Mesenchymal stem cell (in vitro differentiated cells and primary cell): ENCODE data around the gene ZBTB3.

Experiments used
- DNase-seq: peaks from one replicate; pipeline ENCODE4 v3.0.0-alpha.2; 2013
- H2AFZ ChIP-seq: one replicate; pipeline ENCODE4 v1.6.1; 2013; ENCODE audit warnings: low read depth, mild to moderate bottlenecking, control low read depth, inconsistent platforms, low read length, moderate library complexity
- H2AK5ac ChIP-seq: 2 replicates; pipeline ENCODE4 v1.6.1; 2013; ENCODE audit warnings: low read length, moderate library complexity, mild to moderate bottlenecking, inconsistent platforms; ENCODE audit not compliant: severe bottlenecking
- H2BK120ac ChIP-seq: one replicate; pipeline ENCODE4 v1.6.1; 2013; ENCODE audit warnings: low read depth, mild to moderate bottlenecking, inconsistent platforms, low read length, moderate library complexity
- H2BK12ac ChIP-seq, 2 experiments: one replicate each; pipeline ENCODE4 v1.6.1; 2013; ENCODE audit warnings: inconsistent platforms in 2 of 2, low read length in 2 of 2, mild to moderate bottlenecking in 2 of 2, moderate library complexity in 2 of 2, control low read depth in 1 of 2
- H2BK15ac ChIP-seq: one replicate; pipeline ENCODE4 v1.6.1; 2013; ENCODE audit warnings: mild to moderate bottlenecking, low read depth, inconsistent platforms; ENCODE audit not compliant: poor library complexity, severe bottlenecking
- H2BK5ac ChIP-seq: 2 replicates; pipeline ENCODE4 v1.6.1; 2013; ENCODE audit warnings: low read depth, mild to moderate bottlenecking, low read length, control low read depth, inconsistent platforms; ENCODE audit not compliant: poor library complexity, severe bottlenecking
- H3K14ac ChIP-seq, 2 experiments: one replicate each; pipeline ENCODE4 v1.6.1; 2013; ENCODE audit warnings: inconsistent platforms in 2 of 2, low read length in 2 of 2, control low read depth in 1 of 2, mild to moderate bottlenecking in 1 of 2, moderate library complexity in 1 of 2
- H3K18ac ChIP-seq, 2 experiments: one replicate each; pipeline ENCODE4 v1.6.1; 2013; ENCODE audit warnings: inconsistent platforms in 2 of 2, low read length in 2 of 2, control low read depth in 1 of 2, low read depth in 1 of 2, mild to moderate bottlenecking in 1 of 2
- H3K23ac ChIP-seq, 2 experiments: one replicate each; pipeline ENCODE4 v1.6.1; 2013; ENCODE audit warnings: inconsistent platforms in 2 of 2, low read length in 2 of 2, mild to moderate bottlenecking in 2 of 2, moderate library complexity in 2 of 2, control low read depth in 1 of 2
- H3K27ac ChIP-seq: 2 replicates; pipeline ENCODE4 v1.5.1; 2013; ENCODE audit warnings: mild to moderate bottlenecking, moderate library complexity, low read length, control low read depth, inconsistent platforms; ENCODE audit not compliant: poor library complexity, severe bottlenecking
- H3K27me3 ChIP-seq, 2 experiments: 2 replicates each; pipeline versions ENCODE4 v1.6.1 to v1.7.0; 2013; ENCODE audit warnings: low read length in 2 of 2, mild to moderate bottlenecking in 2 of 2, moderate library complexity in 2 of 2, control low read depth in 1 of 2, inconsistent platforms in 1 of 2; ENCODE audit not compliant: control insufficient read depth in 1 of 2, insufficient read depth in 1 of 2
- H3K36me3 ChIP-seq, 2 experiments: 2 replicates each; pipeline versions ENCODE4 v1.6.1 to v1.7.0; 2013; ENCODE audit warnings: low read length in 2 of 2, control low read depth in 1 of 2, inconsistent platforms in 1 of 2, low read depth in 1 of 2, mild to moderate bottlenecking in 1 of 2; ENCODE audit not compliant: insufficient read depth in 2 of 2, control insufficient read depth in 1 of 2
- H3K4ac ChIP-seq, 2 experiments: one replicate each; pipeline ENCODE4 v1.6.1; 2013; ENCODE audit warnings: inconsistent platforms in 2 of 2, low read length in 2 of 2, mild to moderate bottlenecking in 2 of 2, moderate library complexity in 2 of 2, control low read depth in 1 of 2, low read depth in 1 of 2
- H3K4me1 ChIP-seq: 2 replicates; pipeline ENCODE4 v1.6.1; 2013; ENCODE audit warnings: low read depth, low read length, control low read depth; ENCODE audit not compliant: control insufficient read depth, insufficient read depth
- H3K4me2 ChIP-seq: 2 replicates; pipeline ENCODE4 v1.6.1; 2013; ENCODE audit warnings: low read length, mild to moderate bottlenecking, inconsistent platforms; ENCODE audit not compliant: poor library complexity, severe bottlenecking
- H3K4me3 ChIP-seq, 2 experiments: 2 replicates each; pipeline versions ENCODE4 v1.5.1 to v1.7.0; 2013; ENCODE audit warnings: low read length in 2 of 2, mild to moderate bottlenecking in 2 of 2, control low read depth in 1 of 2, low read depth in 1 of 2; ENCODE audit not compliant: insufficient read depth in 1 of 2
- H3K79me1 ChIP-seq: replicated peaks from 2 replicates; pipeline ENCODE4 v1.6.1; 2013; ENCODE audit warnings: mild to moderate bottlenecking, control low read depth, low read length, inconsistent platforms; ENCODE audit not compliant: poor library complexity, severe bottlenecking
- H3K9ac ChIP-seq: 2 replicates; pipeline ENCODE4 v1.7.0; 2013; ENCODE audit warnings: mild to moderate bottlenecking, low read length, moderate library complexity
- H3K9me3 ChIP-seq: 2 replicates; pipeline ENCODE4 v1.7.0; 2013; ENCODE audit warnings: mild to moderate bottlenecking, low read length; ENCODE audit not compliant: control insufficient read depth
- H4K8ac ChIP-seq: one replicate; pipeline ENCODE4 v1.6.1; 2013; ENCODE audit warnings: inconsistent platforms, mild to moderate bottlenecking, low read length, moderate library complexity
- H4K91ac ChIP-seq: one replicate; pipeline ENCODE4 v1.6.1; 2013; ENCODE audit warnings: mild to moderate bottlenecking, low read length, inconsistent platforms
- WGBS: methylation state at CpG from one replicate; pipeline ENCODE4 v1.1.7; 2013; ENCODE audit warnings: mixed read lengths; 5-methylcytosine and 5-hydroxymethylcytosine counted together

ZBTB3 gene

GRCh38 chr11:62727165-62727871 lies 26.6 kb downstream of the ZBTB3 start, which contains the start of gene HNRNPUL2:
Gene HNRNPUL2, minus strand, starts transcription at chr11:62727457. Its CDS starts 301 bp downstream, at chr11:62727156.
- Histone ChIP-seq H3K18ac (peak within 1 kb of the TSS; percentile 99 to 100), H2BK12ac (peak within 1 kb of the TSS in 1 of 2 experiments; percentile 78), H4K8ac (peak within 1 kb of the TSS; percentile 100), H3K36me3 (peaks cover 15 to 25% of the 10 kb centered on the region in 2 experiments), H3K27ac (peak within 1 kb of the TSS; percentile 99), H3K27me3 (no peaks in the 10 kb centered on the region), H4K91ac (peak within 1 kb of the TSS; percentile 94), H3K4me3 (peak within 1 kb of the TSS; percentile 97 to 100), H3K79me1 (peaks cover 4% of the 10 kb centered on the region), H3K4me2 (peak within 1 kb of the TSS; percentile 99), H3K9ac (peak within 1 kb of the TSS; percentile 98), H2AK5ac (peak within 1 kb of the TSS; percentile 60), H3K14ac (peak within 1 kb of the TSS; percentile 89 to 94), H3K9me3 (no peaks in the 10 kb centered on the region), H2BK120ac (peak within 1 kb of the TSS; percentile 71), H3K4me1 (peaks cover 7% of the 10 kb centered on the region), H3K4ac (peak within 1 kb of the TSS; percentile 89 to 99), H2AFZ (peak within 1 kb of the TSS; percentile 78), H2BK15ac (peak within 1 kb of the TSS; percentile 97), H3K23ac (peak within 1 kb of the TSS; percentile 98 to 99), H2BK5ac (peak within 1 kb of the TSS; percentile 92)
- DNase-seq: peak; percentile 99
- under 1% methylated on average over 57 of the region's 72 CpGs for WGBS

GRCh38 chr11:62726915-62727164 lies 27.1 kb downstream of the ZBTB3 start:
- peak overlapping the region; percentile 27 for H2BK120ac ChIP-seq
- H3K23ac ChIP-seq: peak overlapping the region in 1 of 2 experiments; percentile 75
- H3K9me3 ChIP-seq: no peaks in the 10 kb centered on the region
- peak overlapping the region; percentile 86 for H4K8ac ChIP-seq
- H2AFZ ChIP-seq: peak overlapping the region; percentile 71
- H2BK15ac ChIP-seq: peak overlapping the region; percentile 64
- H3K79me1 ChIP-seq: peaks cover 5% of the 10 kb centered on the region
- H3K18ac ChIP-seq: peak overlapping the region; percentile 97 to 100
- H3K27ac ChIP-seq: peak overlapping the region; percentile 39
- peaks cover 8% of the 10 kb centered on the region for H3K4me1 ChIP-seq
- peak overlapping the region; percentile 98 for H3K9ac ChIP-seq
- peak overlapping the region; percentile 94 for H4K91ac ChIP-seq
- peak overlapping the region; percentile 97 to 100 for H3K4me3 ChIP-seq
- H3K36me3 ChIP-seq: peaks cover 17 to 30% of the 10 kb centered on the region in 2 experiments
- H2BK12ac ChIP-seq: no peak overlapping the region
- H3K27me3 ChIP-seq: no peaks in the 10 kb centered on the region
- no peak overlapping the region for H2AK5ac ChIP-seq
- peak overlapping the region; percentile 89 to 94 for H3K14ac ChIP-seq
- DNase-seq: no peak
- peak overlapping the region; percentile 88 to 99 for H3K4ac ChIP-seq
- WGBS: under 1% methylated on average over 37 of the region's 37 CpGs
- H2BK5ac ChIP-seq: peak overlapping the region; percentile 92
- peak overlapping the region; percentile 87 for H3K4me2 ChIP-seq

GRCh38 chr11:62726156-62726914 lies 27.6 kb downstream of the ZBTB3 start:
- H2BK15ac ChIP-seq: peak overlapping the region; percentile 64
- H4K8ac ChIP-seq: peak overlapping the region; percentile 86
- peak overlapping the region; percentile 97 to 100 for H3K18ac ChIP-seq
- H4K91ac ChIP-seq: peak overlapping the region; percentile 94
- H3K27ac ChIP-seq: peak overlapping the region; percentile 60
- H3K9ac ChIP-seq: peak overlapping the region; percentile 98
- H3K4me1 ChIP-seq: peaks cover 9% of the 10 kb centered on the region
- H3K4me3 ChIP-seq: peak overlapping the region; percentile 97 to 100
- H2AK5ac ChIP-seq: peak overlapping the region; percentile 22
- H3K27me3 ChIP-seq: no peaks in the 10 kb centered on the region
- peak overlapping the region; percentile 71 for H2AFZ ChIP-seq
- peak overlapping the region; percentile 98 to 99 for H3K23ac ChIP-seq
- peak overlapping the region; percentile 87 for H3K4me2 ChIP-seq
- peak overlapping the region in 1 of 2 experiments; percentile 78 for H2BK12ac ChIP-seq
- peak overlapping the region; percentile 88 to 99 for H3K4ac ChIP-seq
- under 1% methylated on average over 51 of the region's 51 CpGs for WGBS
- DNase-seq: no peak
- H2BK5ac ChIP-seq: peak overlapping the region; percentile 92
- H2BK120ac ChIP-seq: peak overlapping the region; percentile 27
- peak overlapping the region; percentile 89 to 94 for H3K14ac ChIP-seq
- peaks cover 5% of the 10 kb centered on the region for H3K79me1 ChIP-seq
- peaks cover 14 to 34% of the 10 kb centered on the region in 2 experiments for H3K36me3 ChIP-seq
- no peaks in the 10 kb centered on the region for H3K9me3 ChIP-seq

GRCh38 chr11:62725646-62726045 lies 28.3 kb downstream of the ZBTB3 start:
- H2AFZ ChIP-seq: no peak overlapping the region
- under 1% methylated on average over 7 of the region's 7 CpGs for WGBS
- H2BK15ac ChIP-seq: no peak overlapping the region
- H3K4ac ChIP-seq: no peak overlapping the region
- no peak overlapping the region for H3K18ac ChIP-seq
- H3K36me3 ChIP-seq: peaks cover 12 to 36% of the 10 kb centered on the region in 2 experiments
- H3K27ac ChIP-seq: peak overlapping the region; percentile 23
- no peak overlapping the region for H2AK5ac ChIP-seq
- no peaks in the 10 kb centered on the region for H3K27me3 ChIP-seq
- H2BK5ac ChIP-seq: no peak overlapping the region
- peaks cover 9% of the 10 kb centered on the region for H3K4me1 ChIP-seq
- no peaks in the 10 kb centered on the region for H3K9me3 ChIP-seq
- no peak overlapping the region for H2BK12ac ChIP-seq
- peak overlapping the region; percentile 87 for H3K4me2 ChIP-seq
- H4K91ac ChIP-seq: no peak overlapping the region
- peaks cover 4% of the 10 kb centered on the region for H3K79me1 ChIP-seq
- H2BK120ac ChIP-seq: no peak overlapping the region
- H3K9ac ChIP-seq: peak overlapping the region; percentile 98
- DNase-seq: no peak
- no peak overlapping the region for H4K8ac ChIP-seq
- H3K14ac ChIP-seq: no peak overlapping the region
- H3K4me3 ChIP-seq: peak overlapping the region in 1 of 2 experiments; percentile 100
- no peak overlapping the region for H3K23ac ChIP-seq
